ENCODE data around the gene LEAP2. TPM values are rescaled to one million over a fixed set of nuclear protein-coding genes. Genes with fewer than 3 reads are reported as not detected.

Gene LEAP2
- polyA plus RNA-seq, 1 of the 3 experiments (the other 2 are of a cell fraction): 0.64 TPM

- H3K4me2 ChIP-seq: no peak overlapping the region
- no peak for DNase-seq
- H3K27ac ChIP-seq (ENCODE audit: low read depth in 2 of 2, low read length in 1 of 2): no peak overlapping the region
- no peaks in the 10 kb centered on the region for H4K20me1 ChIP-seq (ENCODE audit: insufficient read depth)
- TF ChIP-seq ZBTB33 (IDR thresholded peaks at IDR 0.05; ENCODE audit: borderline replicate concordance, low read depth) (no peak), EZH2phosphoT487 (IDR thresholded peaks at IDR 0.05; ENCODE audit: borderline replicate concordance, low read depth) (no peak), YY1 (IDR thresholded peaks at IDR 0.05; ENCODE audit: low read depth) (no peak), JUND (IDR thresholded peaks at IDR 0.05) (no peak), MAX (IDR thresholded peaks at IDR 0.05; ENCODE audit: low read depth) (no peak), RFX5 (IDR thresholded peaks at IDR 0.05; ENCODE audit: low read length) (no peak), MXI1 (IDR thresholded peaks at IDR 0.05; ENCODE audit: low read depth, low read length) (no peak), GABPA (IDR thresholded peaks at IDR 0.05; ENCODE audit: low read depth) (no peak), TCF12 (IDR thresholded peaks at IDR 0.05) (no peak), MEF2A (IDR thresholded peaks at IDR 0.05; ENCODE audit: borderline replicate concordance, low read depth) (no peak), RCOR1 (IDR thresholded peaks at IDR 0.05; ENCODE audit: low read length) (no peak), USF1 (IDR thresholded peaks at IDR 0.05; ENCODE audit: borderline replicate concordance, low read depth) (no peak), CHD2 (IDR thresholded peaks at IDR 0.05; ENCODE audit: low read length, partially characterized antibody) (no peak), EP300 (IDR thresholded peaks at IDR 0.05; ENCODE audit: borderline replicate concordance in 1 of 2, low read depth in 1 of 2, low read length in 1 of 2) (no peak), CTCF (IDR thresholded peaks at IDR 0.05) (no peak), FOSL2 (IDR thresholded peaks at IDR 0.05; ENCODE audit: borderline replicate concordance, low read depth) (no peak), TEAD4 (IDR thresholded peaks at IDR 0.05; ENCODE audit: borderline replicate concordance, insufficient read depth) (no peak), IRF3 (IDR thresholded peaks at IDR 0.05; ENCODE audit: low read depth, low read length) (no peak), GATA2 (CRISPR knock-in tag; IDR thresholded peaks at IDR 0.05) (no peak), PBX3 (IDR thresholded peaks at IDR 0.05) (no peak)
- no peak overlapping the region for H3K4me3 ChIP-seq (ENCODE audit: low read depth in 2 of 2, low read length in 1 of 2)
- ChIA-PET POLR2A (no interaction called here), CTCF (interaction anchor here (0.6 to 6.8 kb wide), 5 partner anchors 10 to 297 kb away, joined by 3 to 88 read pairs (median 3); partner anchors contain the start of gene SOWAHA)
- H3K36me3 ChIP-seq (replicated peaks in 1 of 2; ENCODE audit: control insufficient read depth in 1 of 2, insufficient read depth in 2 of 2, low read length in 1 of 2): no peaks in the 10 kb centered on the region
- H3K9me3 ChIP-seq: no peaks in the 10 kb centered on the region
- 93% methylated on average over 3 of the region's 3 CpGs for WGBS (ENCODE audit: low lambda C conversion rate)
- no peaks in the 10 kb centered on the region for H3K27me3 ChIP-seq (ENCODE audit: insufficient read depth)
- H3K9ac ChIP-seq: no peak overlapping the region
- H3F3A ChIP-seq (replicated peaks; ENCODE audit: insufficient read depth): no peaks in the 10 kb centered on the region
- no peak overlapping the region for H2AFZ ChIP-seq (ENCODE audit: low read depth)
- no peaks in the 10 kb centered on the region for H3K9me2 ChIP-seq
- peaks cover 0 to 6% of the 10 kb centered on the region in 2 experiments; a peak in 1 of 4 replicates for H3K4me1 ChIP-seq (ENCODE audit: control insufficient read depth in 1 of 2, insufficient read depth in 2 of 2, low read depth in 1 of 2, low read length in 1 of 2)
- H3K79me2 ChIP-seq (ENCODE audit: insufficient read depth): no peaks in the 10 kb centered on the region
Observed at GRCh38 chr5:132824426-132824825, 49.0 kb upstream of the LEAP2 start.
